Mesenchymal stem cell (in vitro differentiated cells and primary cell): Measurements from ENCODE around the gene SNRPF.

Experiments
- DNase-seq: peaks from one replicate; pipeline ENCODE4 v3.0.0-alpha.2; 2013
- H2AFZ ChIP-seq: one replicate; pipeline ENCODE4 v1.6.1; 2013; ENCODE audit warnings: low read depth, mild to moderate bottlenecking, control low read depth, inconsistent platforms, low read length, moderate library complexity
- H2AK5ac ChIP-seq: 2 replicates; pipeline ENCODE4 v1.6.1; 2013; ENCODE audit warnings: low read length, moderate library complexity, mild to moderate bottlenecking, inconsistent platforms; ENCODE audit not compliant: severe bottlenecking
- H2BK120ac ChIP-seq: one replicate; pipeline ENCODE4 v1.6.1; 2013; ENCODE audit warnings: low read depth, mild to moderate bottlenecking, inconsistent platforms, low read length, moderate library complexity
- H2BK12ac ChIP-seq, 2 experiments: one replicate each; pipeline ENCODE4 v1.6.1; 2013; ENCODE audit warnings: inconsistent platforms in 2 of 2, low read length in 2 of 2, mild to moderate bottlenecking in 2 of 2, moderate library complexity in 2 of 2, control low read depth in 1 of 2
- H2BK15ac ChIP-seq: one replicate; pipeline ENCODE4 v1.6.1; 2013; ENCODE audit warnings: mild to moderate bottlenecking, low read depth, inconsistent platforms; ENCODE audit not compliant: poor library complexity, severe bottlenecking
- H2BK5ac ChIP-seq: 2 replicates; pipeline ENCODE4 v1.6.1; 2013; ENCODE audit warnings: low read depth, mild to moderate bottlenecking, low read length, control low read depth, inconsistent platforms; ENCODE audit not compliant: poor library complexity, severe bottlenecking
- H3K14ac ChIP-seq, 2 experiments: one replicate each; pipeline ENCODE4 v1.6.1; 2013; ENCODE audit warnings: inconsistent platforms in 2 of 2, low read length in 2 of 2, control low read depth in 1 of 2, mild to moderate bottlenecking in 1 of 2, moderate library complexity in 1 of 2
- H3K18ac ChIP-seq, 2 experiments: one replicate each; pipeline ENCODE4 v1.6.1; 2013; ENCODE audit warnings: inconsistent platforms in 2 of 2, low read length in 2 of 2, control low read depth in 1 of 2, low read depth in 1 of 2, mild to moderate bottlenecking in 1 of 2
- H3K23ac ChIP-seq, 2 experiments: one replicate each; pipeline ENCODE4 v1.6.1; 2013; ENCODE audit warnings: inconsistent platforms in 2 of 2, low read length in 2 of 2, mild to moderate bottlenecking in 2 of 2, moderate library complexity in 2 of 2, control low read depth in 1 of 2
- H3K27ac ChIP-seq: 2 replicates; pipeline ENCODE4 v1.5.1; 2013; ENCODE audit warnings: mild to moderate bottlenecking, moderate library complexity, low read length, control low read depth, inconsistent platforms; ENCODE audit not compliant: poor library complexity, severe bottlenecking
- H3K27me3 ChIP-seq, 2 experiments: 2 replicates each; pipeline versions ENCODE4 v1.6.1 to v1.7.0; 2013; ENCODE audit warnings: low read length in 2 of 2, mild to moderate bottlenecking in 2 of 2, moderate library complexity in 2 of 2, control low read depth in 1 of 2, inconsistent platforms in 1 of 2; ENCODE audit not compliant: control insufficient read depth in 1 of 2, insufficient read depth in 1 of 2
- H3K36me3 ChIP-seq, 2 experiments: 2 replicates each; pipeline versions ENCODE4 v1.6.1 to v1.7.0; 2013; ENCODE audit warnings: low read length in 2 of 2, control low read depth in 1 of 2, inconsistent platforms in 1 of 2, low read depth in 1 of 2, mild to moderate bottlenecking in 1 of 2; ENCODE audit not compliant: insufficient read depth in 2 of 2, control insufficient read depth in 1 of 2
- H3K4ac ChIP-seq, 2 experiments: one replicate each; pipeline ENCODE4 v1.6.1; 2013; ENCODE audit warnings: inconsistent platforms in 2 of 2, low read length in 2 of 2, mild to moderate bottlenecking in 2 of 2, moderate library complexity in 2 of 2, control low read depth in 1 of 2, low read depth in 1 of 2
- H3K4me1 ChIP-seq: 2 replicates; pipeline ENCODE4 v1.6.1; 2013; ENCODE audit warnings: low read depth, low read length, control low read depth; ENCODE audit not compliant: control insufficient read depth, insufficient read depth
- H3K4me2 ChIP-seq: 2 replicates; pipeline ENCODE4 v1.6.1; 2013; ENCODE audit warnings: low read length, mild to moderate bottlenecking, inconsistent platforms; ENCODE audit not compliant: poor library complexity, severe bottlenecking
- H3K4me3 ChIP-seq, 2 experiments: 2 replicates each; pipeline versions ENCODE4 v1.5.1 to v1.7.0; 2013; ENCODE audit warnings: low read length in 2 of 2, mild to moderate bottlenecking in 2 of 2, control low read depth in 1 of 2, low read depth in 1 of 2; ENCODE audit not compliant: insufficient read depth in 1 of 2
- H3K79me1 ChIP-seq: replicated peaks from 2 replicates; pipeline ENCODE4 v1.6.1; 2013; ENCODE audit warnings: mild to moderate bottlenecking, control low read depth, low read length, inconsistent platforms; ENCODE audit not compliant: poor library complexity, severe bottlenecking
- H3K9ac ChIP-seq: 2 replicates; pipeline ENCODE4 v1.7.0; 2013; ENCODE audit warnings: mild to moderate bottlenecking, low read length, moderate library complexity
- H3K9me3 ChIP-seq: 2 replicates; pipeline ENCODE4 v1.7.0; 2013; ENCODE audit warnings: mild to moderate bottlenecking, low read length; ENCODE audit not compliant: control insufficient read depth
- H4K8ac ChIP-seq: one replicate; pipeline ENCODE4 v1.6.1; 2013; ENCODE audit warnings: inconsistent platforms, mild to moderate bottlenecking, low read length, moderate library complexity
- H4K91ac ChIP-seq: one replicate; pipeline ENCODE4 v1.6.1; 2013; ENCODE audit warnings: mild to moderate bottlenecking, low read length, inconsistent platforms
- WGBS: methylation state at CpG from one replicate; pipeline ENCODE4 v1.1.7; 2013; ENCODE audit warnings: mixed read lengths; 5-methylcytosine and 5-hydroxymethylcytosine counted together

Gene SNRPF

GRCh38 chr12:95874452-95874851 lies 15.7 kb downstream of the SNRPF start:
- H3K9ac ChIP-seq = no peak overlapping the region
- WGBS = 95% methylated on average over 3 of the region's 4 CpGs

GRCh38 chr12:95877622-95878021 lies 18.9 kb downstream of the SNRPF start:
- H3K4me1 ChIP-seq = peaks cover 2% of the 10 kb centered on the region
- H2BK5ac ChIP-seq = no peak overlapping the region
- H2AFZ ChIP-seq = no peak overlapping the region
- no peak overlapping the region for H3K4me3 ChIP-seq
- H2BK120ac ChIP-seq = no peak overlapping the region
- no peak overlapping the region for H2BK15ac ChIP-seq
- no peak overlapping the region for H3K9ac ChIP-seq
- H4K91ac ChIP-seq = no peak overlapping the region
- H3K36me3 ChIP-seq = peaks cover 0 to 5% of the 10 kb centered on the region in 2 experiments
- H3K79me1 ChIP-seq = no peaks in the 10 kb centered on the region
- H3K23ac ChIP-seq = no peak overlapping the region
- no peak overlapping the region for H3K14ac ChIP-seq
- DNase-seq = peak; percentile 20
- no peaks in the 10 kb centered on the region for H3K27me3 ChIP-seq
- H3K4ac ChIP-seq = no peak overlapping the region
- H3K4me2 ChIP-seq = no peak overlapping the region
- no peaks in the 10 kb centered on the region for H3K9me3 ChIP-seq
- no peak overlapping the region for H3K18ac ChIP-seq
- H2BK12ac ChIP-seq = no peak overlapping the region
- no peak overlapping the region for H2AK5ac ChIP-seq
- H4K8ac ChIP-seq = no peak overlapping the region
- WGBS = 100% methylated on average over 2 of the region's 2 CpGs
- H3K27ac ChIP-seq = no peak overlapping the region

More at GRCh38 chr12:95874452-95874851, 15.7 kb downstream of the SNRPF start:
- Histone ChIP-seq H2AFZ (no peak overlapping the region), H2BK12ac (no peak overlapping the region), H3K4me1 (peaks cover 2% of the 10 kb centered on the region), H3K9me3 (no peaks in the 10 kb centered on the region), H3K27me3 (no peaks in the 10 kb centered on the region), H3K4me3 (no peak overlapping the region), H4K8ac (no peak overlapping the region), H2AK5ac (no peak overlapping the region), H2BK15ac (no peak overlapping the region), H3K36me3 (peaks cover 0 to 5% of the 10 kb centered on the region in 2 experiments), H3K4me2 (no peak overlapping the region), H3K18ac (no peak overlapping the region), H3K79me1 (no peaks in the 10 kb centered on the region), H4K91ac (no peak overlapping the region), H3K14ac (no peak overlapping the region), H3K4ac (no peak overlapping the region), H3K23ac (no peak overlapping the region), H2BK120ac (no peak overlapping the region), H3K27ac (no peak overlapping the region), H2BK5ac (no peak overlapping the region)
- no peak for DNase-seq

- Histone ChIP-seq H3K36me3 (no peaks in the 10 kb centered on the region), H2BK12ac (no peak overlapping the region), H3K4me1 (peaks cover 2% of the 10 kb centered on the region), H3K4me3 (no peak overlapping the region), H2BK15ac (no peak overlapping the region), H3K4ac (no peak overlapping the region), H2BK5ac (no peak overlapping the region), H3K23ac (no peak overlapping the region), H3K4me2 (no peak overlapping the region), H3K9ac (no peak overlapping the region), H2AFZ (no peak overlapping the region), H2AK5ac (no peak overlapping the region), H3K18ac (no peak overlapping the region), H3K9me3 (no peaks in the 10 kb centered on the region), H3K27ac (no peak overlapping the region), H3K27me3 (no peaks in the 10 kb centered on the region), H2BK120ac (no peak overlapping the region), H3K14ac (no peak overlapping the region), H4K8ac (no peak overlapping the region), H4K91ac (no peak overlapping the region), H3K79me1 (no peaks in the 10 kb centered on the region)
- no CpG with 5 or more reads among the region's 1 CpG for WGBS
- no peak for DNase-seq
These were observed 22.1 kb downstream of the SNRPF start for GRCh38 chr12:95880895-95881294.

- no peak overlapping the region for H3K4ac ChIP-seq
- H3K36me3 ChIP-seq = no peaks in the 10 kb centered on the region
- DNase-seq = no peak
- no peaks in the 10 kb centered on the region for H3K27me3 ChIP-seq
- no peaks in the 10 kb centered on the region for H3K79me1 ChIP-seq
- H2BK15ac ChIP-seq = no peak overlapping the region
- no peak overlapping the region for H2BK12ac ChIP-seq
- no peaks in the 10 kb centered on the region for H3K9me3 ChIP-seq
- H2AK5ac ChIP-seq = no peak overlapping the region
- H2BK120ac ChIP-seq = no peak overlapping the region
- peak overlapping the region; percentile 44 for H3K9ac ChIP-seq
- H4K8ac ChIP-seq = no peak overlapping the region
- H3K27ac ChIP-seq = no peak overlapping the region
- H2BK5ac ChIP-seq = no peak overlapping the region
- H2AFZ ChIP-seq = no peak overlapping the region
- H3K23ac ChIP-seq = no peak overlapping the region
- H3K14ac ChIP-seq = no peak overlapping the region
- no peak overlapping the region for H3K4me2 ChIP-seq
- WGBS = 59% methylated on average over 3 of the region's 3 CpGs
- H3K18ac ChIP-seq = no peak overlapping the region
- no peak overlapping the region for H4K91ac ChIP-seq
- peak overlapping the region in 1 of 2 experiments; percentile 31 for H3K4me3 ChIP-seq
- peaks cover 2% of the 10 kb centered on the region for H3K4me1 ChIP-seq
These were observed 22.7 kb downstream of the SNRPF start for GRCh38 chr12:95881331-95881955.
